GM13977 (cell line): ENCODE measurements around the gene OPHN1.

ENCODE experiments used
- DNase-seq: peaks from one replicate; pipeline ENCODE4 v3.0.0; 2012; ENCODE audit warnings: low spot score
- in situ Hi-C: fragments of 300-500 bp; cut with MboI; formaldehyde crosslinking; loops from one replicate; pipeline ENCODE4 v1.12.0; 2022; ENCODE audit warnings: low sequenced_read_pairs, low pct_unique_long_range_greater_than_20kb, mixed read lengths, inconsistent platforms; ENCODE audit not compliant: unreplicated experiment
- TF ChIP-seq, protein P1 (sequence below): IDR thresholded peaks from 2 replicates; pipeline ENCODE4 v1.5.1; 2012; ENCODE audit warnings: mild to moderate bottlenecking, control low read depth; ENCODE audit not compliant: insufficient read depth; ENCODE audit errors: extremely low read depth, missing control alignments

Gene OPHN1

DNA sequence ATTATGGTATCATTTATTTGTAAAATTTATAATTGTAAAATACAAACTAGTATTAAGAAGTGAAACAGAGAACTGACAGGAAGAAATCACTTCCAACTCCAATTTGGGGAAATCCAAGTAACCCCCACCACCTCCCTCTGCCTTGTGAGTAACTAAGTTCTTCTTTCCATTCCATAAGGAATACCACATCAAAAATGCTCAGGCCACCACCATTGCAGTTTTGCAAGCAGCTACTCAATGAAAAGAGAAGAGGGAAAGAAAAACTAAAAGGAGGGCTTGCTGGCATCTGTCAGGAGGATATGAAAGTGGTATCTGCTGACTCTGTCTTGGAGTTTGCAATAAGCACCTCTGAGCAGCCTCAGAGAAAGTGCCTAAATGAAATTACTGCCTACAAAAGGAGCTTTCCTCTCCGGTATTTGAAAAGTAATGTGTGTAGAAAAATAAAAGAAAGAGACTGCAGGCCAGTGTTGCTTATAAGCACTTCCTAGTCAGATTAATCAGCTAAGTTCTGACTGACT, 228.7 kb downstream of the OPHN1 start:
- in situ Hi-C loops: no loop called here
- TF ChIP-seq, protein P1, sequence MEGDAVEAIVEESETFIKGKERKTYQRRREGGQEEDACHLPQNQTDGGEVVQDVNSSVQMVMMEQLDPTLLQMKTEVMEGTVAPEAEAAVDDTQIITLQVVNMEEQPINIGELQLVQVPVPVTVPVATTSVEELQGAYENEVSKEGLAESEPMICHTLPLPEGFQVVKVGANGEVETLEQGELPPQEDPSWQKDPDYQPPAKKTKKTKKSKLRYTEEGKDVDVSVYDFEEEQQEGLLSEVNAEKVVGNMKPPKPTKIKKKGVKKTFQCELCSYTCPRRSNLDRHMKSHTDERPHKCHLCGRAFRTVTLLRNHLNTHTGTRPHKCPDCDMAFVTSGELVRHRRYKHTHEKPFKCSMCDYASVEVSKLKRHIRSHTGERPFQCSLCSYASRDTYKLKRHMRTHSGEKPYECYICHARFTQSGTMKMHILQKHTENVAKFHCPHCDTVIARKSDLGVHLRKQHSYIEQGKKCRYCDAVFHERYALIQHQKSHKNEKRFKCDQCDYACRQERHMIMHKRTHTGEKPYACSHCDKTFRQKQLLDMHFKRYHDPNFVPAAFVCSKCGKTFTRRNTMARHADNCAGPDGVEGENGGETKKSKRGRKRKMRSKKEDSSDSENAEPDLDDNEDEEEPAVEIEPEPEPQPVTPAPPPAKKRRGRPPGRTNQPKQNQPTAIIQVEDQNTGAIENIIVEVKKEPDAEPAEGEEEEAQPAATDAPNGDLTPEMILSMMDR: no peak
- no peak for DNase-seq

DNA sequence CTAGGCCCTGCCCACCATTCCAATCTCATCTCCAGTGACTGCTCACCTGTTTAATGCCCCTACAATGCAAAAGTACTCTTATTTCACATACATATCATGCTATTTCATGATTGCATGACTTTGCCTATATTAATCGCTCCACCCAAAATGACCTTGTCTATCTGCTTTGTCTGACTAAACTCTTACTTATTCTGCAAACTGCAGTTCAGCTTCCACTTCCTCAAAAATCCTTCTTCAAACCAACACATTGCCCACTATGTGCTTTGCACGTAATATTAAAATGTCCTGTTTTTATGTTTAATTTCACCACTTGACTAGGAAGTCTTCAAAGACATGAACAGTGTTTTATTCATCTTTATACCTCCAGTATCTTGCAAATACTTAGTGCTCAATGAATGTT, 229.6 kb downstream of the OPHN1 start:
- in situ Hi-C loops: no loop called here

DNA sequence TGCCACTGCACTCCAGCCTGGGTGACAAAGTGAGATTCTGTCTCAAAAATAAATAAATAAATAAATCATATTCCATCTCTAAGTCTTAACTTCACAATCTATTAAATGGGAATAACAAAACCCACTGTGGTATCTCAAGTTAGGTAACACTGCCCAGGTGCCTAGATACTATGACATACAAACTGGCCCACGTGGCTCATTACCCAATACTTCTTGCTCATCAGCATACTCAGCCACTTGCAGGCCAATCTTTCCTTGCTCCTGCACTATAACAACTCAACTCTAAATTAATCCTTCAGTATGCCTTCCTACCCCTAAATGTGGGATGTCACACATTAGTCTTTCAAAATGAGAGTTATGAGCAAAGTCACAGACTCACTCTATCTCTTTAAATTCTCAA, 230.1 kb downstream of the OPHN1 start:
- in situ Hi-C loops: no loop called here
- TF ChIP-seq, protein P1: no peak
- DNase-seq: no peak

More for the DNA sequence above, 229.6 kb downstream of the OPHN1 start:
- DNase-seq: no peak
- TF ChIP-seq, protein P1: no peak

DNA sequence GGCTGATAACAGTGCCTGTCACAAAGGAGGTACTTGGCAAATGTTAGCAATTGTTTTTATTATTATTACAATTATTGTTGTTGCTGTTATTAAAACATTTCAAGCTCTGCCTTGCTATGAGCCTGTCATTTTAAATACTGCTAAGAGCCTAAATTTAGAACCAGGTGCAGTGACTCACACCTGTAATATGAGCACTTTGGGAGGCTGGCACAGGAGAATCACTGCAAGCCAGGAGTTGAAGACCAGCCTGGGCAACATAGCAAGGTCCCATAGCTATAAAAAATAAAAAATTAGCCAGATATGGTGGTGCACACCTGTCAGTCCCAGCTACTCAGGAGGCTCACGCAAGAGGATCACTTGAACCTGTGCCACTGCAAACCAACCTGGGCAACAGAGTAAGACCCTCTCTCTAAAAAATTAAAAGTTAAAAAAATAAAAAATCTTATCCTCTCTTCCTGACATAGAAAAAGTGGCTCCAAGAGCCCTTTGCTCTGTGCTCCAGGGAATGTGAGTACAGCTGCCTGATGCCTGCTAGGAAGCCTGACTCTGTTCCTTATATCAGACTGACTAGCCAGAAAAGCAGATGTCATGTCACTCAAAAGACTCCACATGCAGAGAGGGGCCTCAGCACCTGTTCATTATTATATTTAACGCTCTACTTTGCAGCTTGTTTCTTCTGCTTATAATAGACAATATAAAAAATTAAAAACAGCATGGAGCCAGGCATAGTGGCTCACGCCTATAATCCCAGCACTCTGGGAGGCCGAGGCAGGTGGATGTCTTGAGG, 234.0 kb downstream of the OPHN1 start:
- in situ Hi-C loops: no loop called here
- no peak for DNase-seq
- TF ChIP-seq, protein P1: no peak

DNA sequence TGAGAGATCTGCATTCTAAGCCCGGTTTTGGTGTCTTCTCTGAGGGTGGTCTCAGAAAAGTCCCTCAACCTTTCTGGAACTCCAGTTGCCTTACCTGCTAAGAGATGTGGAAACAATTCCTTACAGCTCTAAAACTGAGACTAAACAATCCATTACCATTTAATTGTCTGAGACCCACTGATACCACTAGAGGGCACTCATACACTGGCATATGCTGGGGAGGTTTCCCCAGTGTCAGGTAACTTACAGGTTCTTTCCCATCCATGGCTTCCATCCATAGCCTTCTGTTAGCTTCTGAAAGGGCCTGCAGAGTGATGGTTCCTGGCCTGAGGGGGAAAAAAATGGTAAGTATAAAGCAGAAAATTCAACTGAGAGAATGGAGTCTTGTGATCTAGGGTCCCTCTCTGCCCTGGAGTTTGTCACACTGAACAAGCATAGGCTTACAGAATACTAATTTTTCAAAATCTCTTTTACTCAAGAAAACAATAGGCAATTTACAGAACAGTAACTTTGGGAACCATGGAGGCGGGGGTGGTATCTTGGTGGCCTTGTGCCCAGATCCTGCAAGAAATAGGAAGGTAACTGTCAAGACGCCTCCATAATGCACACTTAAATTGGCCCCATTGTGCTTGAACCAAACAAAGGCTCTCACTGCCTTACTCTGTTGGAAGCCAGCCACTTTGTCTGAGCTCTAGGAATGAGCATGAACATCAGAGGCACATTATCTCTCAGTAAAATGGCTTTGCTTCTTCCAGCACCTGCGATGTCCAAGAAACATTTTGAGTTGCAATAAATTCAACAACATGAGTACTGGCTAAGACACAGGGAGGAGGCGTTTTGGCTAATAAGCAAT, 236.1 kb downstream of the OPHN1 start:
- peak; percentile 55 for DNase-seq
- TF ChIP-seq, protein P1: peak; percentile 78
- in situ Hi-C loops: no loop called here

DNA sequence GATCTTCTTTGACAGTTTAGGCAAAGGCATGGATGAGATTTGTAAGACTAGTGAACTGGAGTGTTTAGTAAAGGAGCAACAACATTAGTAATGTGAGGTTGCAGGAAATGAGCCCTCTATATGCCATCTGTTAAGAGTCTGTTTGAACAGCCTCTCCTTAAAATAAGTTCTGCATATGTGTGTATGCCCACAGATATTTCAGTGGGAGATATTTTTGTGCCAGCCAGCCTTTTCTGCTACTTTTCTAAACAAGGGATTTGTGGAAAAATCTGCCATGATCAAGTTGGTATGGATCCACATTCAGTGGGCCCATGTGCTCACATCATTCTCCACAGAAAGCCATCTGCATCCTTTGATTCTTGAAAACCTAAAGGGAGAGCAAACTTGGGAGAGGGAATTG, 237.7 kb downstream of the OPHN1 start:
- in situ Hi-C loops: no loop called here
- DNase-seq: no peak
- TF ChIP-seq, protein P1: no peak
